GM23338 (cell line): ENCODE results near the gene PSAPL1.

ENCODE experiments used
- CREB1 ChIP-seq: fragments of 250-450 bp; sonication (Bioruptor Pico); IDR thresholded peaks from 2 replicates; pipeline ENCODE4 v1.5.0; 2020; ENCODE audit warnings: low read depth, mild to moderate bottlenecking, moderate library complexity
- ETS1 ChIP-seq: IDR thresholded peaks from 2 replicates; pipeline ENCODE4 v1.6.1; 2016; ENCODE audit warnings: antibody characterized with exemption
- EZH2 ChIP-seq: fragments of 200-600 bp; sonication (generic); IDR thresholded peaks from one replicate; pipeline ENCODE4 v1.8.0; 2017; ENCODE audit warnings: antibody characterized with exemption, mild to moderate bottlenecking, low read depth; ENCODE audit not compliant: unreplicated experiment
- EZH2phosphoT487 ChIP-seq: fragments of 200-600 bp; sonication (generic); IDR thresholded peaks from one replicate; pipeline ENCODE4 v1.8.1; 2018; ENCODE audit warnings: antibody characterized with exemption; ENCODE audit not compliant: unreplicated experiment
- POLR2AphosphoS5 ChIP-seq: IDR thresholded peaks from 2 replicates; pipeline ENCODE4 v1.6.1; 2016; ENCODE audit warnings: antibody characterized with exemption, low read depth
- ZNF331 ChIP-seq: fragments of 250-450 bp; sonication (Bioruptor Pico); IDR thresholded peaks from 2 replicates; pipeline ENCODE4 v1.5.0; 2020; ENCODE audit warnings: low read depth, mild to moderate bottlenecking, moderate library complexity
- ZNF462 ChIP-seq: fragments of 250-450 bp; sonication (Bioruptor Pico); IDR thresholded peaks from 2 replicates; pipeline ENCODE4 v1.5.0; 2020; ENCODE audit warnings: mild to moderate bottlenecking, moderate library complexity
- TF ChIP-seq, protein P1 (sequence below), 2 experiments: fragments of 200-600 bp in 1 of 2; sonication (generic) in 1 of 2; conservative IDR thresholded peaks; 2 replicates each; pipeline versions ENCODE4 v1.5.1 to v1.6.1; 2016 to 2017; ENCODE audit warnings: antibody characterized with exemption in 2 of 2, low read depth in 2 of 2, mild to moderate bottlenecking in 2 of 2, moderate library complexity in 1 of 2
- TF ChIP-seq, protein P2 (sequence below): IDR thresholded peaks from one replicate; pipeline ENCODE4 v1.6.1; 2018; ENCODE audit warnings: antibody characterized with exemption; ENCODE audit not compliant: unreplicated experiment

- TF ChIP-seq ETS1 (no peak), ZNF462 (CRISPR knock-in tag) (no peak), EZH2 (no peak), POLR2AphosphoS5 (no peak), EZH2phosphoT487 (no peak), CREB1 (CRISPR knock-in tag) (no peak), ZNF331 (CRISPR knock-in tag) (no peak)
- TF ChIP-seq, protein P1, sequence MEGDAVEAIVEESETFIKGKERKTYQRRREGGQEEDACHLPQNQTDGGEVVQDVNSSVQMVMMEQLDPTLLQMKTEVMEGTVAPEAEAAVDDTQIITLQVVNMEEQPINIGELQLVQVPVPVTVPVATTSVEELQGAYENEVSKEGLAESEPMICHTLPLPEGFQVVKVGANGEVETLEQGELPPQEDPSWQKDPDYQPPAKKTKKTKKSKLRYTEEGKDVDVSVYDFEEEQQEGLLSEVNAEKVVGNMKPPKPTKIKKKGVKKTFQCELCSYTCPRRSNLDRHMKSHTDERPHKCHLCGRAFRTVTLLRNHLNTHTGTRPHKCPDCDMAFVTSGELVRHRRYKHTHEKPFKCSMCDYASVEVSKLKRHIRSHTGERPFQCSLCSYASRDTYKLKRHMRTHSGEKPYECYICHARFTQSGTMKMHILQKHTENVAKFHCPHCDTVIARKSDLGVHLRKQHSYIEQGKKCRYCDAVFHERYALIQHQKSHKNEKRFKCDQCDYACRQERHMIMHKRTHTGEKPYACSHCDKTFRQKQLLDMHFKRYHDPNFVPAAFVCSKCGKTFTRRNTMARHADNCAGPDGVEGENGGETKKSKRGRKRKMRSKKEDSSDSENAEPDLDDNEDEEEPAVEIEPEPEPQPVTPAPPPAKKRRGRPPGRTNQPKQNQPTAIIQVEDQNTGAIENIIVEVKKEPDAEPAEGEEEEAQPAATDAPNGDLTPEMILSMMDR (conservative IDR thresholded peaks at IDR 0.05; ENCODE audit: low read depth in 2 of 2): no peak
- TF ChIP-seq, protein P2, sequence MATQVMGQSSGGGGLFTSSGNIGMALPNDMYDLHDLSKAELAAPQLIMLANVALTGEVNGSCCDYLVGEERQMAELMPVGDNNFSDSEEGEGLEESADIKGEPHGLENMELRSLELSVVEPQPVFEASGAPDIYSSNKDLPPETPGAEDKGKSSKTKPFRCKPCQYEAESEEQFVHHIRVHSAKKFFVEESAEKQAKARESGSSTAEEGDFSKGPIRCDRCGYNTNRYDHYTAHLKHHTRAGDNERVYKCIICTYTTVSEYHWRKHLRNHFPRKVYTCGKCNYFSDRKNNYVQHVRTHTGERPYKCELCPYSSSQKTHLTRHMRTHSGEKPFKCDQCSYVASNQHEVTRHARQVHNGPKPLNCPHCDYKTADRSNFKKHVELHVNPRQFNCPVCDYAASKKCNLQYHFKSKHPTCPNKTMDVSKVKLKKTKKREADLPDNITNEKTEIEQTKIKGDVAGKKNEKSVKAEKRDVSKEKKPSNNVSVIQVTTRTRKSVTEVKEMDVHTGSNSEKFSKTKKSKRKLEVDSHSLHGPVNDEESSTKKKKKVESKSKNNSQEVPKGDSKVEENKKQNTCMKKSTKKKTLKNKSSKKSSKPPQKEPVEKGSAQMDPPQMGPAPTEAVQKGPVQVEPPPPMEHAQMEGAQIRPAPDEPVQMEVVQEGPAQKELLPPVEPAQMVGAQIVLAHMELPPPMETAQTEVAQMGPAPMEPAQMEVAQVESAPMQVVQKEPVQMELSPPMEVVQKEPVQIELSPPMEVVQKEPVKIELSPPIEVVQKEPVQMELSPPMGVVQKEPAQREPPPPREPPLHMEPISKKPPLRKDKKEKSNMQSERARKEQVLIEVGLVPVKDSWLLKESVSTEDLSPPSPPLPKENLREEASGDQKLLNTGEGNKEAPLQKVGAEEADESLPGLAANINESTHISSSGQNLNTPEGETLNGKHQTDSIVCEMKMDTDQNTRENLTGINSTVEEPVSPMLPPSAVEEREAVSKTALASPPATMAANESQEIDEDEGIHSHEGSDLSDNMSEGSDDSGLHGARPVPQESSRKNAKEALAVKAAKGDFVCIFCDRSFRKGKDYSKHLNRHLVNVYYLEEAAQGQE: no peak
Observed at GRCh38 chr4:7425591-7426468, 8.9 kb downstream of the PSAPL1 start.
